ENCODE results near the gene NOS2.

Gene NOS2

DNA sequence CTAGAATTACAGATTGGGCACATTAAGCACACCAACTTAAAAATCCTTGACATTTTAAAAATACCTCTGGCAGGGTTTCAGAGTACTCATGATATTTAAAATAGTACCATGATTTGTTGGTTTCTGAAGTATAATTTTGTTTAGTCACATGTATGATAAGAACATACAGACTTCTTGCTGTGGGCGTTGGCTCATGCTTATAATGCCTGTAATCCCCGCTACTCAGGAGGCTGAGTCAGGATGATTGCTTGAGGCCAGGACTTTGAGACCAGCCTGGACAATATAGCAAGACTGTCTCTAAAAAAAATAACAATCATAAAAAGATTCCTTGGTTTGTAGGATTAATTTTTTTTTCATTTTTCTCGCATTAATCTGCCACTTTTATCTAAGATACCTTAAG, 78.5 kb downstream of the NOS2 start:
- no peak for DNase-seq (ENCODE audit: low spot score)

Small RNA genes within 50 kb of the gene (small RNA-seq; reads per million reads assigned to genes)
- gene AC130289.1 (0 reads per million in 2 experiments), gene AC130289.2 (0 to 0.04 reads per million in 2 experiments)
